ENCODE data around the gene IQCF2. TPM values are rescaled to one million over a fixed set of nuclear protein-coding genes. Genes with fewer than 3 reads are reported as not detected.
"Not testable (repeated sequence)": the region's sequence is repeated elsewhere in the genome, so short reads cannot be mapped to it uniquely, and the experiment has no call there.

IQCF2 gene
- polyA plus RNA-seq (2013, experiment 1 of 2; ENCODE audit: insufficient read length), result not detected
- not detected for polyA plus RNA-seq (2013, experiment 2 of 2; ENCODE audit: insufficient read length)

- no peak for DNase-seq
Observed at GRCh38 chr3:51860703-51861665, at the start of gene IQCF2. IQCF2 (plus strand) TSS chr3:51861615; CDS start chr3:51861667, 52 bp downstream.

GRCh38 chr3:51813539-51813938 is 47.9 kb upstream of the IQCF2 start:
- DNase-seq, result no peak

GRCh38 chr3:51814034-51814433 is 47.4 kb upstream of the IQCF2 start:
- no peak for DNase-seq

- DNase-seq, result no peak
Observed at GRCh38 chr3:51815614-51816013, 45.8 kb upstream of the IQCF2 start.

GRCh38 chr3:51816723-51817122 is 44.7 kb upstream of the IQCF2 start:
- no peak for DNase-seq

GRCh38 chr3:51817375-51817774 is 44.0 kb upstream of the IQCF2 start:
- no peak for DNase-seq

GRCh38 chr3:51819151-51819550 is 42.3 kb upstream of the IQCF2 start:
- no peak for DNase-seq

- DNase-seq, result no peak
Observed at GRCh38 chr3:51819709-51820406, 41.6 kb upstream of the IQCF2 start.

GRCh38 chr3:51828297-51828696 is 33.1 kb upstream of the IQCF2 start:
- no peak for DNase-seq

GRCh38 chr3:51830345-51830744 is 31.1 kb upstream of the IQCF2 start:
- no peak for DNase-seq

- DNase-seq, result no peak
Observed at GRCh38 chr3:51830836-51831385, 30.5 kb upstream of the IQCF2 start.

GRCh38 chr3:51836606-51837005 is 24.8 kb upstream of the IQCF2 start:
- no peak for DNase-seq

GRCh38 chr3:51845129-51845528 is 16.3 kb upstream of the IQCF2 start:
- no peak for DNase-seq

GRCh38 chr3:51855411-51855810 is 6.0 kb upstream of the IQCF2 start:
- DNase-seq, result not testable (repeated sequence)

- DNase-seq, result no peak
Observed at GRCh38 chr3:51862886-51863285, 1.5 kb downstream of the IQCF2 start.

GRCh38 chr3:51868896-51869295 is 7.5 kb downstream of the IQCF2 start:
- not testable (repeated sequence) for DNase-seq

GRCh38 chr3:51869304-51869703 is 7.9 kb downstream of the IQCF2 start:
- DNase-seq, result no peak

GRCh38 chr3:51873253-51873766 is 11.9 kb downstream of the IQCF2 start:
- DNase-seq, result no peak

GRCh38 chr3:51873876-51874275 is 12.5 kb downstream of the IQCF2 start:
- DNase-seq, result no peak

GRCh38 chr3:51874411-51874810 is 13.0 kb downstream of the IQCF2 start:
- DNase-seq, result no peak

- no peak for DNase-seq
Observed at GRCh38 chr3:51874889-51875288, 13.5 kb downstream of the IQCF2 start.

GRCh38 chr3:51875501-51875900 is 14.1 kb downstream of the IQCF2 start, which contains the start of gene IQCF5:
IQCF5 (minus strand) TSS chr3:51875601; CDS start chr3:51875531, 70 bp downstream.
- no peak for DNase-seq

GRCh38 chr3:51876186-51876585 is 14.8 kb downstream of the IQCF2 start:
- no peak for DNase-seq

Data from fibroblast of skin of scalp (primary cell).